ENCODE results near the gene CCDC24. TPM values are rescaled to one million over a fixed set of nuclear protein-coding genes. Genes with fewer than 3 reads are reported as not detected.

CCDC24 gene
- total and polyA plus RNA-seq, 2 donors (not counting 3 experiments of a cell fraction or from before 2014, with no cell fraction given) = 2.2 to 3.1 TPM

GRCh38 chr1:43997295-43997999, 6.0 kb downstream of the CCDC24 start:
- no peak overlapping the region for H3K4me2 ChIP-seq (ENCODE audit: insufficient read depth, low read length)
- TF ChIP-seq POLR2AphosphoS5 (IDR thresholded peaks at IDR 0.05; ENCODE audit: insufficient read depth, low read depth, low read length) (no peak), FOS (IDR thresholded peaks at IDR 0.05; ENCODE audit: borderline replicate concordance, insufficient read depth, low read length) (no peak), POLR2A (IDR thresholded peaks at IDR 0.05; ENCODE audit: low read depth, low read length) (no peak), JUN (IDR thresholded peaks at IDR 0.05; ENCODE audit: borderline replicate concordance, insufficient read depth, insufficient read length, low read depth) (no peak), CTCF (IDR thresholded peaks at IDR 0.05; ENCODE audit: extremely low read depth in 1 of 2, insufficient read depth in 1 of 2, low read depth in 1 of 2, low read length in 2 of 2) (no peak), MYC (IDR thresholded peaks at IDR 0.05; ENCODE audit: low read depth, low read length) (no peak), MAX (IDR thresholded peaks at IDR 0.05; ENCODE audit: insufficient read depth, insufficient read length) (no peak), GATA2 (IDR thresholded peaks at IDR 0.05; ENCODE audit: insufficient read depth, insufficient read length, low read depth, low read length) (no peak), EZH2 (IDR thresholded peaks at IDR 0.05; ENCODE audit: borderline replicate concordance, low read depth, low read length, severe bottlenecking) (no peak)

More at GRCh38 chr1:43997295-43997999, 6.0 kb downstream of the CCDC24 start:
- no peak overlapping the region for H3K4me3 ChIP-seq (replicated peaks in 1 of 3; ENCODE audit: insufficient read depth in 1 of 3, low read depth in 1 of 3, low read length in 3 of 3)
- H3K9me1 ChIP-seq (replicated peaks; ENCODE audit: control insufficient read depth, extremely low read depth, insufficient read depth, low read length) = no peaks in the 10 kb centered on the region
- FAIRE-seq = no peak
- H3K9ac ChIP-seq (replicated peaks; ENCODE audit: extremely low read depth, insufficient read depth, low read length) = no peak overlapping the region
- no peaks in the 10 kb centered on the region for H3K79me2 ChIP-seq (ENCODE audit: control insufficient read depth, insufficient read depth, low read length)
- no peaks in the 10 kb centered on the region for H3K27me3 ChIP-seq (ENCODE audit: control insufficient read depth in 2 of 2, insufficient read depth in 2 of 2, low read length in 2 of 2)
- no peaks in the 10 kb centered on the region for H4K20me1 ChIP-seq (replicated peaks; ENCODE audit: control insufficient read depth, extremely low read depth, insufficient read depth, low read length)
- no peak overlapping the region for H3K27ac ChIP-seq (ENCODE audit: insufficient read depth, low read depth, low read length)
- no TSS peak for BruUV-seq (replicated peaks)
- H2AFZ ChIP-seq (ENCODE audit: low read depth, low read length) = no peak overlapping the region
- H3K36me3 ChIP-seq (ENCODE audit: control insufficient read depth in 2 of 2, extremely low read depth in 1 of 2, insufficient read depth in 2 of 2, low read length in 2 of 2) = no peaks in the 10 kb centered on the region
- dilution Hi-C loops (cut with MboI; ENCODE audit: extremely low pct_ligation_motif_present, low sequenced_read_pairs) = no loop called here
- peaks cover under 1% of the 10 kb centered on the region for H3K4me1 ChIP-seq (ENCODE audit: control insufficient read depth, extremely low read depth, insufficient read depth, low read length)
- no peaks in the 10 kb centered on the region for H3K9me3 ChIP-seq (replicated peaks; ENCODE audit: control insufficient read depth, insufficient read depth, low read length)
- no peak for DNase-seq (ENCODE audit: low read depth, low spot score)
- POLR2A ChIA-PET = no interaction called here
- intact Hi-C loops (cut with micrococcal nuclease) = no loop called here
- CTCF ChIA-PET = no interaction called here

All from endothelial cell of umbilical vein (primary cell).